H1 (cell line): ENCODE results near the gene GAS7. TPM values are rescaled to one million over a fixed set of nuclear protein-coding genes. Genes with fewer than 3 reads are reported as not detected.

Experiments
- CTCF ChIA-PET: fragments of 300-600 bp; sonication (Branson Sonifier 250); formaldehyde crosslinking; loops from one replicate; lab custom pipeline; 2021; ENCODE audit not compliant: partially characterized antibody; lab: Charles Lee
- POLR2A ChIA-PET: fragments of 300-600 bp; sonication (Branson Sonifier 250); formaldehyde crosslinking; loops from one replicate; lab custom pipeline; 2021; ENCODE audit warnings: inconsistent platforms; ENCODE audit not compliant: partially characterized antibody; lab: Charles Lee
- DNase-seq, 2 experiments: peaks; one replicate each; pipeline versions ENCODE4 v3.0.0 to v3.0.0-alpha.2; 2010 to 2022; ENCODE audit warnings: low spot score in 2 of 2, low read depth in 1 of 2, mixed read lengths in 1 of 2
- FAIRE-seq: peaks from 2 replicates; lab custom pipeline; 2011; peaks lifted over from hg19 to GRCh38; lab: Jason Lieb, UNC
- H2AFZ ChIP-seq: 2 replicates; pipeline ENCODE4 v1.8.1; 2012; ENCODE audit warnings: low read length, inconsistent platforms
- H2AK5ac ChIP-seq: 2 replicates; pipeline ENCODE4 v1.6.1; 2013; ENCODE audit warnings: low read depth, low read length
- H2BK120ac ChIP-seq: replicated peaks from 2 replicates; pipeline ENCODE3; 2013; ENCODE audit warnings: low read depth, low read length, inconsistent platforms
- H2BK12ac ChIP-seq: 2 replicates; pipeline ENCODE4 v1.6.1; 2013; ENCODE audit warnings: low read depth, low read length
- H2BK15ac ChIP-seq: 2 replicates; pipeline ENCODE4 v1.6.1; 2013; ENCODE audit warnings: low read length
- H2BK20ac ChIP-seq: 2 replicates; pipeline ENCODE4 v1.6.1; 2013; ENCODE audit warnings: low read length
- H2BK5ac ChIP-seq: 2 replicates; pipeline ENCODE4 v1.6.1; 2013; ENCODE audit warnings: low read depth, low read length
- H3K14ac ChIP-seq: 2 replicates; pipeline ENCODE4 v1.6.1; 2013; ENCODE audit warnings: inconsistent platforms; ENCODE audit not compliant: insufficient read length
- H3K18ac ChIP-seq: 2 replicates; pipeline ENCODE4 v1.6.1; 2013; ENCODE audit warnings: low read length; ENCODE audit errors: extremely low read depth
- H3K23ac ChIP-seq: 2 replicates; pipeline ENCODE4 v1.6.1; 2013; ENCODE audit warnings: inconsistent platforms; ENCODE audit not compliant: insufficient read length
- H3K23me2 ChIP-seq: 2 replicates; pipeline ENCODE4 v1.6.1; 2013; ENCODE audit warnings: low read depth, low read length
- H3K27ac ChIP-seq: 2 replicates; pipeline ENCODE4 v1.6.1; 2011; ENCODE audit warnings: low read depth, low read length, inconsistent platforms
- H3K27me3 ChIP-seq, 4 experiments: replicated peaks in 1 of 4; 1 replicate in 1 of 4; 2 replicates in 3 of 4; pipeline versions ENCODE4 v1.6.1 to v1.8.1; 2011 to 2013; ENCODE audit warnings: low read length in 3 of 4, mild to moderate bottlenecking in 3 of 4, inconsistent platforms in 2 of 4, mixed read lengths in 2 of 4, moderate library complexity in 1 of 4; ENCODE audit not compliant: control insufficient read depth in 3 of 4, insufficient read depth in 3 of 4; ENCODE audit errors: extremely low read depth in 1 of 4
- H3K36me3 ChIP-seq, 4 experiments: 2 replicates each; pipeline versions ENCODE4 v1.6.1 to v1.8.1; 2011 to 2013; ENCODE audit warnings: mild to moderate bottlenecking in 4 of 4, low read length in 3 of 4, moderate library complexity in 2 of 4, control low read depth in 1 of 4, inconsistent platforms in 1 of 4; ENCODE audit not compliant: insufficient read depth in 4 of 4, control insufficient read depth in 2 of 4
- H3K4ac ChIP-seq: replicated peaks from 2 replicates; pipeline ENCODE3; 2013; ENCODE audit warnings: low read length, low read depth, mixed read lengths, inconsistent platforms; ENCODE audit not compliant: insufficient read length
- H3K4me1 ChIP-seq, 4 experiments: replicated peaks in 1 of 4; 1 replicate in 1 of 4; 2 replicates in 3 of 4; pipeline versions ENCODE4 v1.6.1 to v1.8.1; 2011 to 2013; ENCODE audit warnings: low read length in 3 of 4, inconsistent platforms in 2 of 4, mixed read lengths in 1 of 4; ENCODE audit not compliant: insufficient read depth in 4 of 4, control insufficient read depth in 3 of 4
- H3K4me2 ChIP-seq, 2 experiments: 2 replicates each; pipeline versions ENCODE4 v1.6.1 to v1.8.1; 2011 to 2013; ENCODE audit warnings: low read depth in 2 of 2, low read length in 2 of 2, control low read depth in 1 of 2, inconsistent platforms in 1 of 2, mild to moderate bottlenecking in 1 of 2; ENCODE audit not compliant: insufficient read depth in 1 of 2
- H3K4me3 ChIP-seq, 4 experiments: fragments of 200-600, 300-600 bp in 1 of 4; sonication (generic), shearing (Covaris generic), sonication (Bioruptor Twin) in 1 of 4; 2 replicates each; pipeline versions ENCODE4 v1.5.1 to v1.8.1; 2011 to 2016; ENCODE audit warnings: low read length in 4 of 4, low read depth in 3 of 4, control low read depth in 2 of 4, inconsistent platforms in 2 of 4, mild to moderate bottlenecking in 2 of 4, mixed read lengths in 1 of 4, moderate library complexity in 1 of 4; ENCODE audit not compliant: insufficient read depth in 2 of 4; ENCODE audit errors: extremely low read depth in 1 of 4
- H3K56ac ChIP-seq: replicated peaks from 2 replicates; pipeline ENCODE3; 2013; ENCODE audit warnings: low read depth, mild to moderate bottlenecking, mixed read lengths, low read length, inconsistent platforms; ENCODE audit not compliant: insufficient read length
- H3K79me1 ChIP-seq: 2 replicates; pipeline ENCODE4 v1.6.1; 2013; ENCODE audit warnings: low read depth, low read length, control low read depth
- H3K79me2 ChIP-seq, 2 experiments: 2 replicates each; pipeline versions ENCODE4 v1.6.1 to v1.8.1; 2012 to 2013; ENCODE audit warnings: low read length in 2 of 2, mild to moderate bottlenecking in 2 of 2, inconsistent platforms in 1 of 2; ENCODE audit not compliant: insufficient read depth in 2 of 2, control insufficient read depth in 1 of 2
- H3K9ac ChIP-seq, 4 experiments: replicated peaks in 1 of 4; 1 replicate in 1 of 4; 2 replicates in 3 of 4; pipeline versions ENCODE4 v1.6.1 to v1.8.1; 2011 to 2013; ENCODE audit warnings: low read depth in 3 of 4, low read length in 3 of 4, control low read depth in 2 of 4, mild to moderate bottlenecking in 2 of 4, moderate library complexity in 2 of 4, inconsistent platforms in 1 of 4; ENCODE audit errors: extremely low read depth in 1 of 4
- H3K9me3 ChIP-seq, 2 experiments: 2 replicates each; pipeline versions ENCODE4 v1.6.1 to v1.8.1; 2012 to 2013; ENCODE audit warnings: mild to moderate bottlenecking in 2 of 2, moderate library complexity in 2 of 2, control low read depth in 1 of 2, inconsistent platforms in 1 of 2, low read depth in 1 of 2, low read length in 1 of 2, mixed read lengths in 1 of 2; ENCODE audit not compliant: insufficient read depth in 2 of 2
- H4K20me1 ChIP-seq, 2 experiments: replicated peaks in 1 of 2; 2 replicates each; pipeline versions ENCODE3 to v1.8.1; 2011 to 2013; ENCODE audit warnings: inconsistent platforms in 2 of 2, low read length in 2 of 2, mild to moderate bottlenecking in 1 of 2; ENCODE audit not compliant: insufficient read depth in 2 of 2, control insufficient read depth in 1 of 2
- H4K5ac ChIP-seq: 2 replicates; pipeline ENCODE4 v1.6.1; 2013; ENCODE audit warnings: low read length, low read depth, mixed read lengths, inconsistent platforms; ENCODE audit not compliant: insufficient read length
- H4K8ac ChIP-seq: 2 replicates; pipeline ENCODE4 v1.8.0; 2013; ENCODE audit warnings: mild to moderate bottlenecking, moderate library complexity, low read length, inconsistent platforms; ENCODE audit not compliant: insufficient read depth; ENCODE audit errors: extremely low read depth
- H4K91ac ChIP-seq: replicated peaks from 2 replicates; pipeline ENCODE3; 2013; ENCODE audit warnings: low read length, mixed read lengths, inconsistent platforms; ENCODE audit not compliant: insufficient read length
- CHD1 ChIP-seq: IDR thresholded peaks from 2 replicates; pipeline ENCODE4 v1.6.1; 2012; ENCODE audit warnings: low read depth, low read length, improper control_type of control experiment
- FOSL1 ChIP-seq: IDR thresholded peaks from 2 replicates; pipeline ENCODE4 v1.6.1; 2011; ENCODE audit warnings: mild to moderate bottlenecking, low read depth, low read length, moderate library complexity; ENCODE audit not compliant: insufficient read depth
- SRF ChIP-seq: IDR thresholded peaks from 2 replicates; pipeline ENCODE4 v1.6.1; 2011; ENCODE audit warnings: mild to moderate bottlenecking, low read depth, low read length, moderate library complexity
- WGBS, 2 experiments: shearing (Covaris generic) in 1 of 2; methylation state at CpG; one replicate each; pipeline versions ENCODE4 v1.1.6 to v1.1.7; 2013 to 2015; ENCODE audit warnings: low lambda C conversion rate in 2 of 2, mixed read lengths in 2 of 2, inconsistent platforms in 1 of 2, low coverage in 1 of 2, missing lambda C conversion rate in 1 of 2; ENCODE audit not compliant: insufficient replicate concordance in 2 of 2, insufficient coverage in 1 of 2, insufficient read length in 1 of 2; ENCODE audit errors: extremely low coverage in 1 of 2, missing lambda C conversion rate in 1 of 2; 5-methylcytosine and 5-hydroxymethylcytosine counted together
- polyA plus RNA-seq, 7 experiments: library from polyadenylated mRNA; depleted of rRNA in 3 of 7; stranded (reverse) in 5 of 7; unstranded in 2 of 7; fragments of >200 nt in 5 of 7; fragments of 200-250 nt in 2 of 7; gene quantifications; 1 replicate in 5 of 7; 2 replicates in 1 of 7; 4 replicates in 1 of 7; pipeline versions ENCODE4 v1.2.1 to v1.2.3, GENCODE V29; 2011 to 2013; ENCODE audit warnings: missing spikeins in 2 of 7, mixed read lengths in 2 of 7
- total RNA-seq: library from RNA; stranded (reverse); fragmentation: NEBNext Ultra II Directional; extraction: Animal tissue kit (Norgen Biotek cat#: 25700); gene quantifications from 2 replicates; pipeline ENCODE4 v1.2.1, GENCODE V29; 2021

GAS7 gene
- total and polyA plus RNA-seq, 2 of the 8 experiments (the other 6 are each of a cell fraction or from before 2014, with no cell fraction given), result 5.0 to 14.5 TPM

DNA sequence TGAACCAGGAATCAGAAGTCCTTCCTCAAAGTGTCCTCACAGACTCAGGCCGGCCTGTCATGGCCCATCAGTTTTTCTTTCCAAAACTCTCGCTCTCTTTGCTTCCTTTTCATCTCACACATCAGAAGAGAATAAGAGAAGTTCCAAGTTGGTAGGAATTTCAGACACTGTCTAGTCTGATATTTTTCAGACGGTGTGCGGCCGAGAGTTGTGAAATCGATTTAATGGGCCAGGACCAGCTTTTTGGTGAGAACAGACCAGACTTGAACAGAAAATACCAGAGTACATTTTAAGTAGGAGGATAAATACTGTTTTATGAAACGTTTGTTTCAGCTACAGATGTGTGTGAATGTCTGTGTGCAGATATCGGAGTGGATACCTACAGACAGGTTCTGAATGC, 268.5 kb downstream of the GAS7 start:
- Histone ChIP-seq H3K4me2 (no peak overlapping the region), H3K56ac (no peak overlapping the region), H2BK12ac (no peak overlapping the region), H3K36me3 (no peaks in the 10 kb centered on the region), H4K20me1 (no peaks in the 10 kb centered on the region), H2BK5ac (no peak overlapping the region), H3K79me1 (no peaks in the 10 kb centered on the region), H4K8ac (no peak overlapping the region), H3K14ac (no peak overlapping the region), H3K23ac (no peak overlapping the region), H2BK20ac (no peak overlapping the region), H4K91ac (no peak overlapping the region), H2AFZ (no peak overlapping the region), H3K27me3 (no peaks in the 10 kb centered on the region), H3K27ac (no peak overlapping the region), H3K9ac (no peak overlapping the region), H3K4me3 (no peak overlapping the region), H3K79me2 (no peaks in the 10 kb centered on the region), H2BK120ac (no peak overlapping the region), H3K4ac (no peak overlapping the region), H2BK15ac (no peak overlapping the region), H3K18ac (no peak overlapping the region), H2AK5ac (no peak overlapping the region), H4K5ac (no peak overlapping the region), H3K4me1 (peaks cover 0 to 5% (median 2%) of the 10 kb centered on the region in 4 experiments; a peak in 3 of 7 replicates), H3K23me2 (no peaks in the 10 kb centered on the region), H3K9me3 (no peaks in the 10 kb centered on the region)
- WGBS, 2 experiments, result 80% methylated on average over 8 of the region's 8 CpGs; no CpG with 5 or more reads in 1 of the 2 experiments
- CTCF ChIA-PET, result interaction anchor here (0.7 to 8.4 kb wide), 10 partner anchors 10 to 685 kb away, joined by 3 to 130 read pairs (median 8); partner anchors contain the start of gene RCVRN
- POLR2A ChIA-PET, result no interaction called here
- FAIRE-seq, result no peak
- TF ChIP-seq SRF (no peak), FOSL1 (no peak), CHD1 (no peak)
- DNase-seq, result no peak
